ENCODE data around the gene RDM1.

The RDM1 gene

GRCh38 chr17:35870906-35871819, 59.4 kb downstream of the RDM1 start:
- FAIRE-seq, result no peak

- FAIRE-seq, result no peak
Observed at GRCh38 chr17:35868737-35869136, 61.8 kb downstream of the RDM1 start, which contains the start of gene HEATR9. Gene HEATR9 (minus strand): TSS chr17:35868891. CDS start chr17:35868742, 149 bp downstream.

Measured in G401.6 (cell line).